ENCODE results near the gene ZBTB14.

- TF ChIP-seq CTCF (IDR thresholded peaks at IDR 0.05; ENCODE audit: low read depth, low read length, missing input control), result no peak
- TF ChIP-seq ATF3 (IDR thresholded peaks at IDR 0.05), result no peak
- TF ChIP-seq JUND (IDR thresholded peaks at IDR 0.05), result no peak
- TF ChIP-seq TAF1 (conservative IDR thresholded peaks at IDR 0.05), result no peak
Measured at GRCh38 chr18:5294457-5295230, 882 bp downstream of the ZBTB14 start.
